Activated naive CD8-positive, alpha-beta T cell (primary cell): ENCODE data around the gene CSNK1E.

Source experiments
- H3K27ac Mint-ChIP-seq: one replicate; pipeline ENCODE4 v1.8.0; 2021; ENCODE audit warnings: mixed read lengths
- H3K27me3 Mint-ChIP-seq: one replicate; pipeline ENCODE4 v1.8.0; 2021; ENCODE audit warnings: mixed read lengths
- H3K36me3 Mint-ChIP-seq: one replicate; pipeline ENCODE4 v1.8.0; 2021; ENCODE audit warnings: mixed read lengths
- H3K4me1 Mint-ChIP-seq: one replicate; pipeline ENCODE4 v1.8.0; 2021; ENCODE audit warnings: low read depth, mixed read lengths
- H3K4me3 Mint-ChIP-seq: one replicate; pipeline ENCODE4 v1.8.0; 2021; ENCODE audit warnings: mild to moderate bottlenecking, mixed read lengths
- H3K9me3 Mint-ChIP-seq: one replicate; pipeline ENCODE4 v1.8.0; 2021; ENCODE audit warnings: low read depth, mixed read lengths

CSNK1E gene

DNA sequence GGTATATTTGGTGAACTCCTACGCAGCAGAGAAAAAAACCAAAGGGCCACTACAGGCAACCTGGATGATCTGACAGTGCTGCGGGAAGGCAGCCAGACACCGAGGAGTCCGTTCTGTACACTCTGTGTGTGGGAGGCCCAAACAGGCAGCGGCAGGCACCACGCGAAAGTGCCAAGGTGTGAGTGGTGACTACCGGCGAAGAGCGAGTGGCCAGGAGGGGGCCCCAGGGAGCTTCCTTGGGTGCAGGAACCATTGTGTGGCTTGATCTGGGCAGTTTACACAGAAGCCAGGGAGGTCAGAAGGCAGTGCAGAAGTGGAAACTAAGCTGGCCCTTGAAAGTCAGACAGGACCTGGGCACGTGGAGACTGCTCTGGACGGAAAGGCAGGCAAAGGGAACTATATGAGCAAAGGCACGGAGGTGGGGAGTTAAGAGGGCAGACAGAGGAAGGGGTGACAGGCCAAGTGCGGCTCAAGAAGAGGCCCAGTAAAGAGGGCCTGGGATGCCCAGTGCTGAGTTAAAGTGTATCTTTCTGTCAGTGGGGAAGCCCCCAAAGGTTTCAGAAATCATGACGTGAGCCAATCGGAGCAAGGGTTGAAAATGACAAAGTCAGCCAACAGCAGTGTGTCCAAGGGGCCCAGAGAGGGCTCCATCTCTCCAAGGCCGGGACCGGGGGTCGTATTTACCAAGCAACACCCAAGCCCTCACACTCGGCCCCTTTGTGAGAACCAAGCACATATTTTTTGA is 55.0 kb downstream of the CSNK1E start:
- no peaks in the 10 kb centered on the region for H3K27me3 Mint-ChIP-seq
- peaks cover 7% of the 10 kb centered on the region for H3K36me3 Mint-ChIP-seq
- peaks cover 30% of the 10 kb centered on the region for H3K4me1 Mint-ChIP-seq
- H3K4me3 Mint-ChIP-seq = no peak overlapping the region
- H3K9me3 Mint-ChIP-seq = no peaks in the 10 kb centered on the region
- no peak overlapping the region for H3K27ac Mint-ChIP-seq

DNA sequence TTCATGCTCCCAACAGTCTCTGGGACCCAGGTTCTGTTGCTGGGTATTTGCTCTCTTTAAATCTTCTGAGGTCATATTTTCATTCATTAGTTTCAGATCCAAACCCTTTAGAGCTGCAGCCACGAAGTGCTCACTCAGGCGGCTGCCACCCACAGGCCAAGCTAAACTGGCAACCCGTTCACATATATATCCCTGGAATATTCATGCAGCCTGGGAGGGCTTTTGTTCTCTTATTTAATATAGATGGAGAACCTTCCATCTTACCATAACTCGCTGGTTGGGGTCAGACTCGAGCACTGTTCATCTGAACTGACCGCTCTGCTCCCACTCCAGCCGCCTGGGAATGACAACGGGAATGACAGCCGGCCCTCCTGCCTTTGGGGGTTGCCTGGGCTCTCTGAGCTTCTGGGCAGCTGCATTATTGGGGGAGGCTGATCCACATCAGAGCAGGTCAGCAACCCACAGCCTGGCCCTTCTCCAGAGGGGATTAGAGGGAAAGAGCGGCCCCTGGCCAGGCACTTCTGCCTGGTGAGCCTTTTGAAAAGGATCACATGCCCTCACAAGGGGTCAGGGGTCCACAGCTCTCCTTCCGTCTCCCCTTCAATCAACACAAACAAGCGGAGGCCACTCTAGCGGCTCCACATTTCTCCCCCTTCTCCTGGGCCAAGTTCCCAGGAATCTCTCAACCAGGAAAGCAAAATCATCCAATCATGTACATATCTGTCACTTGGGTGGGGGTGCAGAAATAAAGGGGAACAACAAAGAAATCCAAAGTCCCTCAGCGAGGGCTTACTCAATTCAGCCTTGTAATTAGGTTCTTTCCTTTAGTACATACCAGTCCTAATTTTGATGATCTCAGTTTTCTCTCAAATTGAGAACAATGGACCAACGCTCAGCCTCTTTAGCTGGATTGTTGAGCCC is 56.2 kb downstream of the CSNK1E start:
- H3K36me3 Mint-ChIP-seq = peaks cover 7% of the 10 kb centered on the region
- peaks cover 21% of the 10 kb centered on the region for H3K4me1 Mint-ChIP-seq
- no peak overlapping the region for H3K4me3 Mint-ChIP-seq
- no peaks in the 10 kb centered on the region for H3K27me3 Mint-ChIP-seq
- no peak overlapping the region for H3K27ac Mint-ChIP-seq
- H3K9me3 Mint-ChIP-seq = no peaks in the 10 kb centered on the region

DNA sequence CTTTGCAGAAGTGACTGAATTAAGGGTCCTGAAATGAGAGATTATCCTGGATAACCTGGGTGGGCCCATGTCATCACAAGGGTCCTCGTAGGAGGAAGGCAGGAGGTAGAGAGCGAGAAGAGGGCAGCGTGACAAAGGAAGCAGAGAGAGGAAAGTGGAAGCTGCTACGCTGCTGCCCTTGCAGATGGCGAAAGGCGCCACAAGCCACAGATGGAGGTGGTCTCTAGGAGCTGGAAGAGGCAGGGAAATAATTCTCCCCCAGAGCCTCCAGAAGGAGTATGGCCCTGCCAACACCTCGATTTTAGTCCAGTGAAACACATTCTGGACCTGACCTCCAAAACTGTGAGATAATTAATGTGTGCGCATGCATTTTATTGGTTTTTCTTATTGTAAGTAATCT is 57.9 kb downstream of the CSNK1E start:
- Mint-ChIP-seq H3K36me3 (peaks cover 7% of the 10 kb centered on the region), H3K27me3 (no peaks in the 10 kb centered on the region), H3K9me3 (no peaks in the 10 kb centered on the region), H3K4me1 (peaks cover 11% of the 10 kb centered on the region), H3K27ac (no peak overlapping the region), H3K4me3 (no peak overlapping the region)

DNA sequence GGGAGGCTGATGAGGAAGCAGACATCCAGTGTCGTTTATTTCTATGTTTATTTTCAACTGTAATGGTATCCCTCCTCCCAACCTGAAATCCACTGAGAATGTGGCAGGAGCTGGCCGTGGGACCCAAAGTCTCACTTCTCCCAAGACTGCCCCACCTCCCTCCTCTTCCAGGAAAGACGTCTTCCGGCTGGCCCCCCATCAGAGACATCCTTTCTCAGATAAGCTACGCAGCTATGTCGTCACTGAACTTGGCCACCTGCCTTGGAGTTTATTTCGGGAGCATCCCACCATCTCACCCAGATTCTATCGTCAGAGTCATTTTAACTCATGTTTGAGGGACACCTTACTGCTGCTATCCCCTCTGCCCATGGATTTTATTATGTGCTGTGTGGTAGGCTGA is 58.3 kb downstream of the CSNK1E start:
- Mint-ChIP-seq H3K27ac (no peak overlapping the region), H3K4me1 (peaks cover 11% of the 10 kb centered on the region), H3K4me3 (no peak overlapping the region), H3K36me3 (peaks cover 7% of the 10 kb centered on the region), H3K27me3 (no peaks in the 10 kb centered on the region), H3K9me3 (no peaks in the 10 kb centered on the region)

DNA sequence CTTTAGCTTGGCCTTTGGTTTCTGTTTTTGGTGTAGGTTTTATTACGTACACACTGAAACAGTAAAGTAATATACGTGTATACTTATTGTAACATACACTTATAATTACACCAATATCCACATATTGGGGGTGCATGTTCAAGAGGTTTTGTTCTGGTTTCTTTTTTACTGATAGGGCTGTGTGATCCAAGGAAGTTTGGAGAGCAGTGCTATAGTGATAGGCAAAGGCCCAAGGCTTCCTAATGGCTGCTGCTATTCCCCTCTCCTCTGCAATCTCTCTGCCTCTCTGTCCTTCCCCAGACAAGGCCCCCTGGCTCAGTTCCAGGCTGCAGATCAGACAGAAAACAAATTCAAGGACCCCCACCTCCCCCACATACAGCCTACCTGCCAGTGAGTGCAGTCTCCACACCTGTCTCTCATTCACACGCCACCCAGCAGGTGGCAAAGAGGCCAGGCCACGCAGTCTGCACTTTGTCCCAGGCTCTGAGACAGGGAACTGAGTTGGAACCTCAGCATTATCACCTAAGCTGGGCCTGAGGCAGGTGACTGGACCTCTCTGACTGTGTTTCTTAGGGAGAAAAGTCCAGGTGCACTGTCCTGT is 59.5 kb downstream of the CSNK1E start:
- no peaks in the 10 kb centered on the region for H3K9me3 Mint-ChIP-seq
- no peaks in the 10 kb centered on the region for H3K27me3 Mint-ChIP-seq
- no peak overlapping the region for H3K4me3 Mint-ChIP-seq
- no peak overlapping the region for H3K27ac Mint-ChIP-seq
- H3K36me3 Mint-ChIP-seq = peaks cover 3% of the 10 kb centered on the region
- peaks cover 8% of the 10 kb centered on the region for H3K4me1 Mint-ChIP-seq

DNA sequence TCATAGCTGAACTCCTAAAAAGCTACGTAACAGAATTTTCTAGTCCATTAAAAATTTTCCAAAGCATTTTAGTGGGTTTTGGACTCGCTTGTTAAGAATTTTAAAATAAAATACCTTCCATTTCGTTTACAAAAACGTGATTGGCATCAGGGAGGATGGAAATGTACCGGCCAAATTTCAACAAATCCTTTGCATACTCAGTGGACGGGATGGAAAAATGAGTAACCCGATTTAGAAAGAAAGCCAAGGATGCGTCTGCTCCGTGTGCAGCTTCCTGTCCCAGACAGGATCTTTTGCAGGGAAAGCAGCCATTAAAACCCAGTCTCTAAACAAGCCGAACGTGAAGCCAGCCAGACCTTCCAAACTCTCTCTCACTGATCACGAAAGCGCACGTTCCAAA is 60.1 kb downstream of the CSNK1E start:
- H3K36me3 Mint-ChIP-seq = peaks cover under 1% of the 10 kb centered on the region
- H3K27ac Mint-ChIP-seq = no peak overlapping the region
- H3K27me3 Mint-ChIP-seq = no peaks in the 10 kb centered on the region
- no peaks in the 10 kb centered on the region for H3K9me3 Mint-ChIP-seq
- peaks cover 6% of the 10 kb centered on the region for H3K4me1 Mint-ChIP-seq
- no peak overlapping the region for H3K4me3 Mint-ChIP-seq

DNA sequence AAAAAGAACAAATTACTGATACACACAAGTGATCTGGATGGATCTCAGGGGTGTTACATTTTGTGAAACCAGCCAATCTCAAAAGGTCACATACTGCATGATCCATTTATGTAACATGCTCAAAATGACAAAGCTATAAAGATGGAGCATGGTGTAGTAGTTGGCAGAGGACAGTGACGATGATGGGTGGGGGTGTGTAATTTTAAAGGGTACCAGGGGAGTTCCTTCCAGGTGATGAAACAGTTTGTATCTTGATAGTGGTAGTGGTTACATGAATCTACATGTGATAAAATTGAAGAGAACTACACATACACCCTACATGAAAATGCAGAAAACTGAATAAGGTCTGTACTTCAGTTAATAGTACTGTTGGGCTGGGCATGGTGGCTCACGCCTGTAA is 61.5 kb downstream of the CSNK1E start:
- no peak overlapping the region for H3K4me3 Mint-ChIP-seq
- H3K9me3 Mint-ChIP-seq = no peaks in the 10 kb centered on the region
- no peaks in the 10 kb centered on the region for H3K27me3 Mint-ChIP-seq
- no peak overlapping the region for H3K27ac Mint-ChIP-seq
- H3K4me1 Mint-ChIP-seq = peaks cover 4% of the 10 kb centered on the region
- no peaks in the 10 kb centered on the region for H3K36me3 Mint-ChIP-seq

DNA sequence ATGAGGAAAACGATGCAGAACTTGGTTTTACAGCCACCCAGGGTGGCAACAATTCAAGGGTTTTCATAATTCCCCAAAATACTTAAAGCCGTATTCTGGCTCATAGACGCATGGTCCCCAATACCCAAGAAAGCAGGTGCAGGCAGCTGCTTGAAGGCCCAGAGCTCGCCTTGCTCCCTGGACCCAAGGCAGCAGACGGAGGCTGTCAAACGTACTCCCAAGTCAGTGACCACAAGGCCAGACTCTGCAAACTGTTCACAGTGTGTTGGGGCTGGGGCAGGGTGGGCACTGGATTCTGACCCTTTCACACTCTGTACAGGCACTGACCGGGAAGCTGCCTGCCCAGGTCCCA is 65.9 kb downstream of the CSNK1E start:
- Mint-ChIP-seq H3K4me1 (no peaks in the 10 kb centered on the region), H3K9me3 (no peaks in the 10 kb centered on the region), H3K36me3 (peaks cover 8% of the 10 kb centered on the region), H3K4me3 (no peak overlapping the region), H3K27ac (no peak overlapping the region), H3K27me3 (no peaks in the 10 kb centered on the region)

DNA sequence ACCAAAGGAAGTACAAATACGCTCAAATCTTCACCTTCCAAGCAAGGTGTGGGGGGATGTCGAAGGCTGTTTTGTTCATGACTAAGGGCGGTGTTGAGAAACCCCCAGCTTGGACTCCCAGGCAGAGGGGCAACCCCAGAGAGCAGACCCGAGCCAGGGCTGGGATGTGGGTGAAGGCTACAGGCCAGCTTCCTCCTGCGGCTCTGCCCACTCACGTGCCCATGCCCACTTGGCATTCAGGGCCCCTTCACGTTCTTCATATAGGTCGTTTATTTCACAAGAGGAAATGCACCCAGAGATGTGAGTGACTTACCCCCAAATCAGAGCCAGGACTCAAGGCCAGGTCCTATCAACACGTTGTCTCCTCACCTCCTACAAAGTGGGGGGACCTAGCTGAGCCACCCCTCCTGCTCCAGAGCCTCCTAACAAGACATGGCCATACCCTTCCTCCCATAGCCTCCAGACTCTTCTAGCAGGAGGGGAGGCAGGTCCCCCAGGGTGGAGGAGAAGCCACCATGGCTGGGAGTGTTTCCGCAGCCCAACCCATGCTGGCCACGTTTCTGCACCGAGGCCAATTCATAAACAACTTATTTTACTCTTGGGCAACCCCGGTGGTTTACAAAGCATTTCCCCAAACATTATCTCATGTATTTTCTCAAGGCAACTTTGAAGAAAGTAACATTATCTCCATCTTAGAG is 66.4 kb downstream of the CSNK1E start:
- H3K4me3 Mint-ChIP-seq = no peak overlapping the region
- H3K36me3 Mint-ChIP-seq = peaks cover 8% of the 10 kb centered on the region
- no peak overlapping the region for H3K27ac Mint-ChIP-seq
- no peaks in the 10 kb centered on the region for H3K27me3 Mint-ChIP-seq
- no peaks in the 10 kb centered on the region for H3K9me3 Mint-ChIP-seq
- no peaks in the 10 kb centered on the region for H3K4me1 Mint-ChIP-seq

DNA sequence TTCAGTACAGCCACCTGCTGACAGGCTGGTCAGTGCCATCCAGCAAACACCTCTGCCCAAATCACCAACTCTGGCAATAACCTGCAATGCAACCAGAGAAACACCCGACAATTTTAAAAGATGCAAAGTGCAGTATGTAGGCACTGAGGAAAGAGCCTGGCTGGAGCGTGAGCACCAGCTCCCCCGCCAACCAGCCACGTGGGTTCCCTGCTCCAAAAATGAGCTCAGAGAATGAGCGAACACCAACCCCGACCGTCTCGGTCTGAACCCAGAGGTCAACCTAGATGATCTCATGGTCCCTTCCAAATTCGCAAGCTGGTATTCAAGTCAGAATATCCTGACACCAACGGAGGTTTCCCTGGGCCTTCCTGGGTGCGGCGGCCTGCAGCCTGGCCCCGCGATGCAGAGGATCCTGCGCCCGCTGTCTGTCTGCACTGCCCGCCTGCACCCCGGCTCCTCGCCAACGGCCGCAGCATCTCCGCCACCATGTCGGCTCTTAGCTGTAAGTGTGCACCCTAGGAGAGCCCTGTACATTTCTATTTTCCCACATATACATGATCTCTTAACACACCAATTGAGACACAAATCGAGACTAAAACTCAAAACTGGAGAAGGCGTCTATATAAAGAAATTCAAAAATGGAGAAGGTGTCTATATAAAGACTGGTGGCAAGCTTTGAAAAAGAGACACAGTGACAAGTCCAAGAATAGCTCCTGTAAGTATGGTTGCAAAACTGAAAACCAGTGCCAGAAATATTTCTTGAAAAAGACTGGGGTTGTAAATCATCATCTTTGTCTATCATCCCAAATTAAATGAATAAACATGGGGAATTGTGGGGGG is 67.2 kb downstream of the CSNK1E start:
- H3K36me3 Mint-ChIP-seq = peaks cover 8% of the 10 kb centered on the region
- no peaks in the 10 kb centered on the region for H3K27me3 Mint-ChIP-seq
- H3K27ac Mint-ChIP-seq = no peak overlapping the region
- H3K4me1 Mint-ChIP-seq = no peaks in the 10 kb centered on the region
- no peaks in the 10 kb centered on the region for H3K9me3 Mint-ChIP-seq
- no peak overlapping the region for H3K4me3 Mint-ChIP-seq

DNA sequence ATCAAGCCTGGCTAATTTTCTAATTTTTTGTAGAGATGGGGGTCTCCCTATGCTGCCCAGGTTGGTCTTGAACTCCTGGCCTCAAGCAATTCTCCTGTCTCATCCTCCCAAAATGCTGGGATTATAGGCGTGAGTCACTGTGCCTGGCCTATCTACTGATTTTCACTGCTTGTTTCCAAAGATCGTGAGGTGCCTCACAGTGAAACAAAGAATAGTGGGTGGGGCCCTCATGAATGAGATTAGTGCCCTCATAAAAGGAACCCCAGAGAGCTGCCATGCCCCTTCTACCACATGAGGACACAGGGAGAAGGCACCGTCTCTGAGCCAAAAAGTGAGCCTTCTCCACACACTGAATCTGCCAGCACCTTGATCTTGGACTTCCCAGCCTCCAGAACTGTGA is 67.9 kb downstream of the CSNK1E start:
- H3K9me3 Mint-ChIP-seq = no peaks in the 10 kb centered on the region
- H3K4me3 Mint-ChIP-seq = no peak overlapping the region

DNA sequence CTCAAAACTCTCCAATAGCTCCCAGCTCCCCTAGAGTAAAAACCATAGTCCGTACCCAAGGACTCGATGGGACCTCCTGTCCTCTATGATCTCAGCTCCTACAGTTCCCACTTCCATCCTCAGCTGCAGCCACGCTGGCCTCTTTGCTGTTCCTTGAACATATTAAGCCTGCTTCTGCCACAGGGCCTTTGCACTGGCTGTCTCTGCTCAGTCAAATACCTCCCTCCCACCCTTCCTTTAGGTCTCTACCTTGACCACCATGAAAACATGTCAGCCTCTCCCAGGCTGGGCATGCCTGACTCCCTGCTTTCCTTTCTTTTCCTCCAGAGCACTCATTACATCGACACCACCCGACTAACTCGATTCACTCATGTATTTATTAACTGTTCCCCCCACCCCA is 69.0 kb downstream of the CSNK1E start:
- H3K9me3 Mint-ChIP-seq = no peaks in the 10 kb centered on the region
- no peak overlapping the region for H3K4me3 Mint-ChIP-seq
- H3K27me3 Mint-ChIP-seq = no peaks in the 10 kb centered on the region
- no peak overlapping the region for H3K27ac Mint-ChIP-seq
- peaks cover 8% of the 10 kb centered on the region for H3K36me3 Mint-ChIP-seq
- H3K4me1 Mint-ChIP-seq = no peaks in the 10 kb centered on the region

More for the DNA sequence above, 67.9 kb downstream of the CSNK1E start:
- Mint-ChIP-seq H3K27me3 (no peaks in the 10 kb centered on the region), H3K27ac (no peak overlapping the region), H3K4me1 (no peaks in the 10 kb centered on the region), H3K36me3 (peaks cover 8% of the 10 kb centered on the region)

DNA sequence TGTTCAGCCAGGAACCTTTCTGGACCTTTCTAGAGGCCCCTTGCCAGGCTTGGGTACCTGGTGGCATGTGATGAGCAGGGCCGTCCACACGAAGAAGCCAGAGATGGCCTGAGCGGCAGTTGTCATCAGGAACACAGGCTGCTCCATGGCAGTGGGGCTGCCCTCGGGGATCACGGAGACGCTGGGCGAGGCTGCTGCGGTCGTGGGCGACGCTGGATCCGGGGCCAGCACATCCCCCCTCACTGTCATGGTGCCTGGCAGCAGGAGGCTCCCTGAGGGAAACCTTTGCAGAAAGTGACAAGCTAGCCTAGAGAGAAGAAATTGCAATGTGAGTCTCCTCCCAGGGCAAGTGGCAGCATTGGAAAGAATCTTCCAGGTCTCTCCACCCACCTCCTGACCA is 69.5 kb downstream of the CSNK1E start:
- no peak overlapping the region for H3K27ac Mint-ChIP-seq
- H3K9me3 Mint-ChIP-seq = no peaks in the 10 kb centered on the region
- no peaks in the 10 kb centered on the region for H3K4me1 Mint-ChIP-seq
- H3K4me3 Mint-ChIP-seq = no peak overlapping the region
- H3K36me3 Mint-ChIP-seq = peaks cover 8% of the 10 kb centered on the region
- H3K27me3 Mint-ChIP-seq = no peaks in the 10 kb centered on the region

DNA sequence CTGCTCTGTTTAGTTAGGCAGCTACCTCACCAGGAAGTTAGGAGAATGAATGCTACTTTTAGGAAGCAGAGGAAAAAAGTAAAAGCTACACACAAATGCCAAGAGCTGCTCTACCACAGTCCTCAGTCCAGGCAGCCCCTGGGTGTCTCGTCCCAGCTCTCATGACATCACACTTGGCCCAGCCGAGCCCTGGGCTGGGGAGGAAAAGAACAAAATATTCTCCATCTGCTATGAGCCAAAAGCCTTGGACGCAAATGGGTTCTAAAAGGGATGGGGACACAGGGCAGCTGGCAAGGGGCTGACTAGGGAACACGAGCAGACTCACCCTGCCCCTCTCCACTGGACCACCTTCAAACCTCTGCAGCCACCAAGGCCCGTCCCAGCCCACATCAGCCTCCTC is 70.5 kb downstream of the CSNK1E start:
- H3K9me3 Mint-ChIP-seq = no peaks in the 10 kb centered on the region
- H3K4me1 Mint-ChIP-seq = no peaks in the 10 kb centered on the region
- peaks cover 8% of the 10 kb centered on the region for H3K36me3 Mint-ChIP-seq
- H3K27me3 Mint-ChIP-seq = no peaks in the 10 kb centered on the region
- no peak overlapping the region for H3K27ac Mint-ChIP-seq
- H3K4me3 Mint-ChIP-seq = no peak overlapping the region
